Vagina (tissue), 2 donors: ENCODE measurements around the gene IGSF3.
"Not testable (repeated sequence)": the region's sequence is repeated elsewhere in the genome, so short reads cannot be mapped to it uniquely, and the experiment has no call there.

Source experiments
- POLR2A ChIP-seq, 2 donors: fragments of 450-650 bp; IDR thresholded peaks; one replicate each; pipeline ENCODE4 v1.6.1; 2017; ENCODE audit warnings: antibody characterized with exemption in 2 of 2, mild to moderate bottlenecking in 2 of 2, moderate library complexity in 2 of 2
- TF ChIP-seq, protein P1 (sequence below), 3 experiments: fragments of 450-650 bp in 2 of 3; fragments of 200-600 bp in 1 of 3; sonication (generic) in 1 of 3; IDR thresholded peaks; one replicate each; pipeline ENCODE4 v1.5.1; 2017 to 2019; ENCODE audit warnings: antibody characterized with exemption in 3 of 3, mild to moderate bottlenecking in 2 of 3, moderate library complexity in 2 of 3

DNA sequence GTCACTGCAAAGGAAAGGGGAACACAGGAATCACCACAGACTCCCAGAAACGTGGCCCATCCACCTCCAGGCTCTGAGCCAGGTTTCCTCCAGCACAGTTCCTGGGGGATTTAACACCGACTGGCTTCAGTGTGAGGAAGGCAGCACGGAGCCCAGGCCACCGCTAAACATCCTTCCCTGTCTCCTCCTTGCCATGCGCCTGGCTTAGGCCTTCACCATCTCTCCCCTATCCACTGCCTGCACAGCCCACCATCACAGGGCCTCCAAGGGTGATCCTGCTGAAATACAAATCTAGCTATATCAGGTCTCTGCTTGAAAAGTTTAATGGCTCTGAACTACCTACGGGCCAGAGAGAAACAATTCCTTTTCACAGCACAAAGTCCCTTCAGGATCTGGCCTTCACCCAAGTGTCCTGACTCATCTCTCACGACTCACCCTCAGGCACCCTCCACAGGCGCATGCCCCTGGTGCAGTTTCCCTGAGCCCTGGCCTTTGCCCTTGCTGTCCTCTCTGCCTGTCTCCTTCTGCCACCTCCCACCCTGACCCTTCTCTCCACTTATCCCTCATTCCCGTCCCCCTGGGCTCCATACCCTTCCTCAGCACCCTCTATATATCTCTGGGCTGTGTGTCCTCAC is 78.3 kb downstream of the IGSF3 start:
- TF ChIP-seq, protein P1, sequence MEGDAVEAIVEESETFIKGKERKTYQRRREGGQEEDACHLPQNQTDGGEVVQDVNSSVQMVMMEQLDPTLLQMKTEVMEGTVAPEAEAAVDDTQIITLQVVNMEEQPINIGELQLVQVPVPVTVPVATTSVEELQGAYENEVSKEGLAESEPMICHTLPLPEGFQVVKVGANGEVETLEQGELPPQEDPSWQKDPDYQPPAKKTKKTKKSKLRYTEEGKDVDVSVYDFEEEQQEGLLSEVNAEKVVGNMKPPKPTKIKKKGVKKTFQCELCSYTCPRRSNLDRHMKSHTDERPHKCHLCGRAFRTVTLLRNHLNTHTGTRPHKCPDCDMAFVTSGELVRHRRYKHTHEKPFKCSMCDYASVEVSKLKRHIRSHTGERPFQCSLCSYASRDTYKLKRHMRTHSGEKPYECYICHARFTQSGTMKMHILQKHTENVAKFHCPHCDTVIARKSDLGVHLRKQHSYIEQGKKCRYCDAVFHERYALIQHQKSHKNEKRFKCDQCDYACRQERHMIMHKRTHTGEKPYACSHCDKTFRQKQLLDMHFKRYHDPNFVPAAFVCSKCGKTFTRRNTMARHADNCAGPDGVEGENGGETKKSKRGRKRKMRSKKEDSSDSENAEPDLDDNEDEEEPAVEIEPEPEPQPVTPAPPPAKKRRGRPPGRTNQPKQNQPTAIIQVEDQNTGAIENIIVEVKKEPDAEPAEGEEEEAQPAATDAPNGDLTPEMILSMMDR (IDR thresholded peaks at IDR 0.05): not testable (repeated sequence)
- not testable (repeated sequence) for TF ChIP-seq POLR2A (IDR thresholded peaks at IDR 0.05)
